ENCODE results near the gene MAP3K20. TPM values are rescaled to one million over a fixed set of nuclear protein-coding genes. Genes with fewer than 3 reads are reported as not detected.

Gene MAP3K20
- total and polyA plus RNA-seq, 10 of the 15 experiments (the other 5 are each of a cell fraction or from before 2014, with no cell fraction given), result 0.04 to 5.6 (median 2.3) TPM

DNA sequence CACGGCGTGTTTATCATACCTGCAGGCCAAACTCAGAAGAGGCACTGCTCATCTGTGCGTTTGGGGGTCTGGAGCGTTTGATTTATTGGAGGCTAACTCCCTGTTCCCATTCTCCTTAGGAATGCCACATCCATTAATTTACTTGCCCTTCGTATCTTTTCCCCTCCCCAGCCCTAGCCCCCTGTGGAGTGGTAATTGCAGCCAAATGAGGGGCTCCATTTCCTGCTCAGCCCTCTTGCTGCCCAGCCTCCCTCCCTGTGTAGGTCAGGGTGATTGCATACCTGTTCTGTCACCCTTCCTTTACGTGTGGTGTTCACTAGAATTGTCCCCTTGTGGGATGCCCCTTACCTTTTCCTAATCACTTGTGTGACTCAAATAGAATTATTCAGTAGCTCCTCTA, 120.4 kb downstream of the MAP3K20 start:
- ChIA-PET CTCF (interaction anchor here (1.0 kb wide), 1 partner anchor 15 kb away, joined by 4 read pairs; no protein-coding TSS in a partner anchor), SMC1A (ENCODE audit: uncharacterized antibody, unreplicated experiment) (interaction anchor here (1.5 kb wide), 1 partner anchor 9 kb away, joined by 3 read pairs; no protein-coding TSS in a partner anchor), POLR2A (no interaction called here), RAD21 (ENCODE audit: unreplicated experiment) (no interaction called here)
- no peak overlapping the region for H2AFZ ChIP-seq (ENCODE audit: control insufficient read depth, low read depth, low read length)
- H3K4me1 ChIP-seq (ENCODE audit: control insufficient read depth, insufficient read depth, low read length), result no peaks in the 10 kb centered on the region
- no peaks in the 10 kb centered on the region for H3K79me2 ChIP-seq (ENCODE audit: control insufficient read depth, insufficient read depth, low read length)
- FAIRE-seq (no peak), DNase-seq (ENCODE audit: low read depth, low spot score) (no peak), ATAC-seq (no peak)
- 87% methylated on average over 6 of the region's 6 CpGs for WGBS (ENCODE audit: insufficient coverage, insufficient replicate concordance, low lambda C conversion rate, missing lambda C conversion rate)
- in situ Hi-C loops (cut with MboI) (no loop called here), intact Hi-C loops (cut with micrococcal nuclease; ENCODE audit: unreplicated experiment) (no loop called here)
- H3K27ac ChIP-seq (ENCODE audit: control insufficient read depth, insufficient read depth), result no peak overlapping the region
- H3K4me3 ChIP-seq, result no peak overlapping the region
- no TSS peak for BruUV-seq (replicated peaks)
- H3K36me3 ChIP-seq (ENCODE audit: control insufficient read depth in 2 of 2, insufficient read depth in 2 of 2, low read length in 1 of 2), result no peaks in the 10 kb centered on the region
- H3K4me2 ChIP-seq (ENCODE audit: control insufficient read depth, insufficient read depth), result no peak overlapping the region
- no peaks in the 10 kb centered on the region for H3K27me3 ChIP-seq (replicated peaks in 1 of 2; ENCODE audit: control insufficient read depth in 2 of 2, insufficient read depth in 2 of 2, low read length in 1 of 2)
- no peaks in the 10 kb centered on the region for H3K9me3 ChIP-seq (replicated peaks; ENCODE audit: control insufficient read depth, insufficient read depth, low read length)
- H4K20me1 ChIP-seq (ENCODE audit: control insufficient read depth, insufficient read depth), result no peaks in the 10 kb centered on the region
- no peak overlapping the region for H3K9ac ChIP-seq (ENCODE audit: control insufficient read depth, insufficient read depth, low read length)
- TF ChIP-seq TCF12 (IDR thresholded peaks at IDR 0.05; ENCODE audit: low read depth, low read length) (no peak), STAT3 (IDR thresholded peaks at IDR 0.05; ENCODE audit: low read depth, low read length) (no peak), NFYB (IDR thresholded peaks at IDR 0.05; ENCODE audit: insufficient read depth, low read depth, low read length) (no peak), ATF7 (IDR thresholded peaks at IDR 0.05; ENCODE audit: low read depth) (no peak), RFX5 (IDR thresholded peaks at IDR 0.05; ENCODE audit: low read depth, low read length) (no peak), MTA2 (IDR thresholded peaks at IDR 0.05; ENCODE audit: low read depth) (no peak), CBX5 (IDR thresholded peaks at IDR 0.05; ENCODE audit: low read depth) (no peak), POLR2AphosphoS5 (IDR thresholded peaks at IDR 0.05; ENCODE audit: low read length) (no peak), NR2C2 (IDR thresholded peaks at IDR 0.05; ENCODE audit: borderline replicate concordance, control insufficient read depth, insufficient read length, low read depth) (no peak), TBL1XR1 (IDR thresholded peaks at IDR 0.05; ENCODE audit: low read depth, low read length) (no peak), GABPA (IDR thresholded peaks at IDR 0.05; ENCODE audit: low read depth) (no peak), NFIC (IDR thresholded peaks at IDR 0.05; ENCODE audit: low read depth, low read length) (no peak), CBX3 (IDR thresholded peaks at IDR 0.05; ENCODE audit: borderline replicate concordance, low read depth) (no peak), ETV6 (conservative IDR thresholded peaks at IDR 0.05 in 1 of 2, IDR thresholded peaks at IDR 0.05 in 1 of 2; ENCODE audit: borderline replicate concordance in 1 of 2, low read depth in 1 of 2) (no peak), FOXK2 (IDR thresholded peaks at IDR 0.05) (no peak)
- TF ChIP-seq, protein P1, sequence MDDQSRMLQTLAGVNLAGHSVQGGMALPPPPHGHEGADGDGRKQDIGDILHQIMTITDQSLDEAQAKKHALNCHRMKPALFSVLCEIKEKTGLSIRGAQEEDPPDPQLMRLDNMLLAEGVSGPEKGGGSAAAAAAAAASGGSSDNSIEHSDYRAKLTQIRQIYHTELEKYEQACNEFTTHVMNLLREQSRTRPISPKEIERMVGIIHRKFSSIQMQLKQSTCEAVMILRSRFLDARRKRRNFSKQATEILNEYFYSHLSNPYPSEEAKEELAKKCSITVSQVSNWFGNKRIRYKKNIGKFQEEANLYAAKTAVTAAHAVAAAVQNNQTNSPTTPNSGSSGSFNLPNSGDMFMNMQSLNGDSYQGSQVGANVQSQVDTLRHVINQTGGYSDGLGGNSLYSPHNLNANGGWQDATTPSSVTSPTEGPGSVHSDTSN (IDR thresholded peaks at IDR 0.05; ENCODE audit: insufficient replicate concordance, low read depth, low read length), result no peak
- TF ChIP-seq, protein P2, sequence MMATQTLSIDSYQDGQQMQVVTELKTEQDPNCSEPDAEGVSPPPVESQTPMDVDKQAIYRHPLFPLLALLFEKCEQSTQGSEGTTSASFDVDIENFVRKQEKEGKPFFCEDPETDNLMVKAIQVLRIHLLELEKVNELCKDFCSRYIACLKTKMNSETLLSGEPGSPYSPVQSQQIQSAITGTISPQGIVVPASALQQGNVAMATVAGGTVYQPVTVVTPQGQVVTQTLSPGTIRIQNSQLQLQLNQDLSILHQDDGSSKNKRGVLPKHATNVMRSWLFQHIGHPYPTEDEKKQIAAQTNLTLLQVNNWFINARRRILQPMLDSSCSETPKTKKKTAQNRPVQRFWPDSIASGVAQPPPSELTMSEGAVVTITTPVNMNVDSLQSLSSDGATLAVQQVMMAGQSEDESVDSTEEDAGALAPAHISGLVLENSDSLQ (IDR thresholded peaks at IDR 0.05), result no peak
- TF ChIP-seq, protein P3, sequence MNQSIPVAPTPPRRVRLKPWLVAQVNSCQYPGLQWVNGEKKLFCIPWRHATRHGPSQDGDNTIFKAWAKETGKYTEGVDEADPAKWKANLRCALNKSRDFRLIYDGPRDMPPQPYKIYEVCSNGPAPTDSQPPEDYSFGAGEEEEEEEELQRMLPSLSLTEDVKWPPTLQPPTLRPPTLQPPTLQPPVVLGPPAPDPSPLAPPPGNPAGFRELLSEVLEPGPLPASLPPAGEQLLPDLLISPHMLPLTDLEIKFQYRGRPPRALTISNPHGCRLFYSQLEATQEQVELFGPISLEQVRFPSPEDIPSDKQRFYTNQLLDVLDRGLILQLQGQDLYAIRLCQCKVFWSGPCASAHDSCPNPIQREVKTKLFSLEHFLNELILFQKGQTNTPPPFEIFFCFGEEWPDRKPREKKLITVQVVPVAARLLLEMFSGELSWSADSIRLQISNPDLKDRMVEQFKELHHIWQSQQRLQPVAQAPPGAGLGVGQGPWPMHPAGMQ (IDR thresholded peaks at IDR 0.05; ENCODE audit: borderline replicate concordance), result no peak
- TF ChIP-seq, protein P4, sequence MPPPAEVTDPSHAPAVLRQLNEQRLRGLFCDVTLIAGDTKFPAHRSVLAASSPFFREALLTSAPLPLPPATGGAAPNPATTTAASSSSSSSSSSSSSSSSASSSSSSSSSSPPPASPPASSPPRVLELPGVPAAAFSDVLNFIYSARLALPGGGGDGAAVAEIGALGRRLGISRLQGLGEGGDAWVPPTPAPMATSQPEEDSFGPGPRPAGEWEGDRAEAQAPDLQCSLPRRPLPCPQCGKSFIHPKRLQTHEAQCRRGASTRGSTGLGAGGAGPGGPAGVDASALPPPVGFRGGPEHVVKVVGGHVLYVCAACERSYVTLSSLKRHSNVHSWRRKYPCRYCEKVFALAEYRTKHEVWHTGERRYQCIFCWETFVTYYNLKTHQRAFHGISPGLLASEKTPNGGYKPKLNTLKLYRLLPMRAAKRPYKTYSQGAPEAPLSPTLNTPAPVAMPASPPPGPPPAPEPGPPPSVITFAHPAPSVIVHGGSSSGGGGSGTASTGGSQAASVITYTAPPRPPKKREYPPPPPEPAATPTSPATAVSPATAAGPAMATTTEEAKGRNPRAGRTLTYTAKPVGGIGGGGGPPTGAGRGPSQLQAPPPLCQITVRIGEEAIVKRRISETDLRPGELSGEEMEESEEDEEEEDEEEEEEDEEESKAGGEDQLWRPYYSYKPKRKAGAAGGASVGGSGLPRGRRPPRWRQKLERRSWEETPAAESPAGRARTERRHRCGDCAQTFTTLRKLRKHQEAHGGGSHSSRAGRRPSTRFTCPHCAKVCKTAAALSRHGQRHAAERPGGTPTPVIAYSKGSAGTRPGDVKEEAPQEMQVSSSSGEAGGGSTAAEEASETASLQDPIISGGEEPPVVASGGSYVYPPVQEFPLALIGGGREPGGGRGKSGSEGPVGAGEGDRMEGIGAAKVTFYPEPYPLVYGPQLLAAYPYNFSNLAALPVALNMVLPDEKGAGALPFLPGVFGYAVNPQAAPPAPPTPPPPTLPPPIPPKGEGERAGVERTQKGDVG (CRISPR knock-in tag; IDR thresholded peaks at IDR 0.05), result no peak
